Measurements from ENCODE around the gene TMEM91.
A peak's percentile ranks its signal among the peaks of the same experiment; 100 is the strongest.

Gene TMEM91

DNA sequence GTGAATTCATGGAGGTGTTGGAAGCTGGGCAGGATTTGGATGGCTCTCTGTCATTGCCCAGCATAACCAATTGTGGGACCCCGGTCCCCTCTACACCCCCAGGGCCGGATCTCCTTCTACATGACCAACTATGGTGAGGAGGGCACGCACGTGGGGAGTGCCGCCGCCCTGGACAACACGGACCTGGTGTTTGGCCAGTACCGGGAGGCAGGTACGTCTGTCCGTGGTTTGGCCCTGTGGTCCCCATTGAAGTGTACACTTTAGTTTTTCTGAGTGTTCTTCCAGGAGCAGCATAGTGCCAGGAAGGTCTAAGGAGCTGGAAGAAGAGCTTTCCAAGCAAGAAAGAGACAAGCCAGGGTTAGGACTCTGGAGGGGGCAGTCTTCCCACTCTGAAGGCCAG, 37.6 kb downstream of the TMEM91 start:
- no peak for DNase-seq

DNA sequence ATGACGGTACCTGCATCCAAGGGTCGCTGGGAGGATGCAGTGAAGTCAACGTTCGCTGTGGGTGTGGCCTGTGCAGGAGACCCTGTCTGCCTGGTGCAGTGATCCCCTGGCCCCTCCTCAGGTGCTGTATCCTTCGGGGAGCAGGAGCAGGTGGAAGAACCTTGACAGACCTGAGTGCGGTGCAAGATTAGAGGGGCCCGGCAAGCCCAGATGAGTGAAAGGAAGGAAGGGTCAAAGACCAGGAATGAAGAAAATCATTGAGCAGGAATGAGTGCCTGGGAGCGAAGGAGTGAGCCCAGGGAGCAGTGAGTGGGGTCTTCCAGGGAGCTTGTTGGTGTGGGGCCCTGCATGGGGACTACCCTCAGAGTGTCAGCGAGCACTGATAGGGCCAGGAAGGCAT, 38.1 kb downstream of the TMEM91 start:
- no peak for DNase-seq

DNA sequence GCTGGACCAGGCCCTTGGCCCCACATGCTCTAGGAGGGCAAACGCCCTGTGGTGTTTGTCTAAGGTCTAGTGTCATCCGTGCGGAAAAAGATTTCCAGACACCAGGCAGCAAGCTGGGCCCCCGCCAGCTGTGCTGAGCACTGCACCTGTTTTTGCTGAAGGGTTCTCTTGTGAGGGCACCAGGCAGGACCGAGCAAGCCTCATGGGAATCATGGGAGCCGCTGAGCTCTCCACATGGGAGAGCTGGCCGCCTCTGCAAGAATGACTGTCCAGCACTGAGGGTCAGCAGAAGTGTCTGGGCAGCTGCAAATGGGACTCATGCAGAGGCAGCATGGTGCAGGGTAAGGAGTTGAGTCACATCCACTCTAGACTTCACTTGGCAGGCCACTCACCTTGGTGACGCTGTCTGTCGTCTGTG, 38.8 kb downstream of the TMEM91 start:
- DNase-seq: peak; percentile 23

DNA sequence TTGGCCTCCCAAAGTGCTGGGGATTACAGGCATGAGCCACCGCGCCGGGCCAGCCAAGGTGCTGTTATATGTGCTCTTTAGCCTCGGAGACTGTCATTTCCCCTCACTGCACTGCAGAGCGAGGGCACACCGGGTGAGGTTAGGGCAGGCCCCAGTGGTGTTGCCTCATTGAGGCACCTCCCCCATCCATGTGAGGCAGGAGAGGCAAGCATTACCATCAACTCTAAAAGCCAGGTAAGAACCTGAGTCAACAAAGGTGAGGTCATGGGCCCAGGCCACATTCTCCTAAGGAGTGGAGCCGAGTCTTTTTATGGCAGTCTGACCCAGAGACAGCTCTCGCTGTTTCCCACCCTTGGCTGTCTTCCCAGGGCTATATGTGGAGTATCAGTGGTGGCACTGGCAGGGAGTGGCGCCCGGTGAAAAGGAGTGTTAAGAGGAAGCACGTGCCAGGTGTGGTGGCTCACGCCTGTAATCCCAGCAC, 39.9 kb downstream of the TMEM91 start:
- no peak for DNase-seq

DNA sequence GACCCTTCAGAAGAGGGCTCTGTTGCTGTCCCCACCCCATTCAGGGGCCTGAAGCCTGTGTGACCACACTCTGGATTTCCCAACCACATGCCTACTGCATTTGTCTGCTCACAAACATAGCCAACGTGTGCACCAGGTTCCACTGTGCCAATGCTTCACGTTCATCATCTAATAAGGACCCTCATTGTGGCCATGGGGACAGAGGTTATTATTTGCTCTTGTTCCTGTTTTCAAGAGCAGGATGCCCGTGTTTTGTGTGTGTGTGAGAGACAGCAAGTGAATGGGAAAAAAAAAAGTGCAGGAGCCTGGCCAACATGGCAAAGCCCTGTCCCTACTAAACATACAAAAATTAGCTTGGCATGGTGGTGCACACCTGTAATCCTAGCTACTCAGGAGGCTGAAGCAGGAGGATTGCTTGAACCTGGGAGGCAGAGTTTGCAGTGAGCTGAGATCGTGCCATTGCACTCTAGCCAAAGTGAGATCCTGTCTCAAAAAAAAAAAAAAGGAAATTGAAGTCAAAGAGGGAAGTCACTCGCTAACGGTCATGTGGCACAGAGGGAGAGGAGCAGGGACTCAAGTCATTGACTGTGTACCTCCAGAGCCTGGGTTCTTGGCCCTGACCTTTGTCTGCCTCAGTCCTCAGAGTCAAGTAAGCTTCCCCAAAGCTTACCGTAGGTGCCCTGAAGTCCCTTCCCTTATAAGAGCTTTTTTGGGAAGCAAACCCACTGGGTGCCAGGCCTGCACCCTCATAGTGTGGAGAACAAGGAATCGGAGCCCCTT, 44.0 kb downstream of the TMEM91 start:
- no peak for DNase-seq

DNA sequence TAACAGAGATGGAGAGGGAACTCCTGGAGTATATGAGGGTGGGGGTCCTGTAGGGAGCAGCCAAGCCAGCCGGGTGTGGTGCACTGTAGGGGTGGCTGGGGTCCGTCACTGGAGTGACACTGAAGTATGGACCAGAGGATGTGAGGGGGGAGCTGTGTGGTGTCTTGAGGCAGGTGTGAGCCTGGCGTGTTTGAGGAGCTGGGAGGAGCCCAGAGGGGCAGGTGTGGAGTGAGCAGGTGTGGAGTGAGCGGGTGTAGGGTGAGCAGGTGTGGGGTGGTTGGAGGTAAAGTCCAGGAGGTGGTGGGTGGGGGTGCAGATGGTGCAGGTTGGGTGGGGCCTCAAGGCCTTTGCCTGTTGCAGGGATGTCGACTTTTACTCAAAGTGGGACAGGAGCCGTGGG, 45.0 kb downstream of the TMEM91 start:
- DNase-seq: no peak

DNA sequence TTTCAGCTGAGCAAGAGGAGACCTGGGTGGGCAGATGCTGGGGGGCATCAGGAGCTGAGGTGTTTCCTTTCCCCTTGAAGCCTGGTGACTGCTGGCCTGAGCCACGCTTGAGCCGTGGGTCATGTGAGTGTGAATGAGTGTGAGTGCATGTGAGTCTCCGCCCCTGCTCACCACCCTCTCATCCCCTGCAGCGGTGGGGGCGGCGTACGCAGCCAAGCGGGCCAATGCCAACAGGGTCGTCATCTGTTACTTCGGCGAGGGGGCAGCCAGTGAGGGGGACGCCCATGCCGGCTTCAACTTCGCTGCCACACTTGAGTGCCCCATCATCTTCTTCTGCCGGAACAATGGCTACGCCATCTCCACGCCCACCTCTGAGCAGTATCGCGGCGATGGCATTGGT, 45.6 kb downstream of the TMEM91 start:
- DNase-seq: no peak

DNA sequence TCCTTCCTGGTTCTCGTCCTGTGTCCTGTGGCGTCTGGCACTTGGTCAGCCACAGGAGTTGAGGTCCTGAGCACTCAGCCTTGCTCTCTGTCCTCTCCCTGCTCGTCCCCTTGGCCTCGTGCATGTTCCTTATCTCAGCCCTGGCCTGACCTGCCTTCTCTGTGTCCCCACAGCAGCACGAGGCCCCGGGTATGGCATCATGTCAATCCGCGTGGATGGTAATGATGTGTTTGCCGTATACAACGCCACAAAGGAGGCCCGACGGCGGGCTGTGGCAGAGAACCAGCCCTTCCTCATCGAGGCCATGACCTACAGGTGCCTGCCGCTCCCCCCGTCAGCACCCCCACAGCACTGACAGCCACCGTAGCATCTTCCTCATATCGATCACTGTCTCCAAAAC, 46.1 kb downstream of the TMEM91 start:
- DNase-seq: no peak

DNA sequence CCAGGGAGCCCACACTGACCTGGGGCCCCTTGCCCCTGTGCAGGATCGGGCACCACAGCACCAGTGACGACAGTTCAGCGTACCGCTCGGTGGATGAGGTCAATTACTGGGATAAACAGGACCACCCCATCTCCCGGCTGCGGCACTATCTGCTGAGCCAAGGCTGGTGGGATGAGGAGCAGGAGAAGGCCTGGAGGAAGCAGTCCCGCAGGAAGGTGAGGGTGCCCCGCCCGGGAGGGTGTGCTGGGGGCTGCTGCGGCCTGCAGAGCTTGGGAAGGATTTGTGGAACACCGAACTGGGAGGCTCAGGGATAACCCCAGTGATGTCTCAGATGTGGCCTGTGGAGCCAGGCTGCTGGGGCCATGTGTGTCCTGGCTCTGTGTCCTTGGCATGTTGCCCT, 46.6 kb downstream of the TMEM91 start:
- DNase-seq: no peak

DNA sequence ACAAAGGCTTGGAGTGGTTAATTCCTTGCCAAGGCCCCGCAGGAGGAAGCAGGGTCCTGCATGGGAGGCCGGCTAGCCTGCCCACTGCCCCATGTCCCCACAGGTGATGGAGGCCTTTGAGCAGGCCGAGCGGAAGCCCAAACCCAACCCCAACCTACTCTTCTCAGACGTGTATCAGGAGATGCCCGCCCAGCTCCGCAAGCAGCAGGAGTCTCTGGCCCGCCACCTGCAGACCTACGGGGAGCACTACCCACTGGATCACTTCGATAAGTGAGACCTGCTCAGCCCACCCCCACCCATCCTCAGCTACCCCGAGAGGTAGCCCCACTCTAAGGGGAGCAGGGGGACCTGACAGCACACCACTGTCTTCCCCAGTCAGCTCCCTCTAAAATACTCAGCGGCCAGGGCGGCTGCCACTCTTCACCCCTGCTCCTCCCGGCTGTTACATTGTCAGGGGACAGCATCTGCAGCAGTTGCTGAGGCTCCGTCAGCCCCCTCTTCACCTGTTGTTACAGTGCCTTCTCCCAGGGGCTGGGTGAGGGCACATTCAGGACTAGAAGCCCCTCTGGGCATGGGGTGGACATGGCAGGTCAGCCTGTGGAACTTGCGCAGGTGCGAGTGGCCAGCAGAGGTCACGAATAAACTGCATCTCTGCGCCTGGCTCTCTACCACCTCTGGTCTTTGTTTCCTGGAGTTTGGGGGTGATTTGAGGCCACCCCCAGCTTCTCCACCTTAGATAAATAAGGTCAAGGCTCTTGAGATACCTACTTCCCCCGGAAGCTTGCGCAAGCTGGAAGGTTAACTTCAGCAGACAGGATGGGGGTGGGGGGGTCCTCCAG, 48.2 kb downstream of the TMEM91 start:
- DNase-seq: no peak

DNA sequence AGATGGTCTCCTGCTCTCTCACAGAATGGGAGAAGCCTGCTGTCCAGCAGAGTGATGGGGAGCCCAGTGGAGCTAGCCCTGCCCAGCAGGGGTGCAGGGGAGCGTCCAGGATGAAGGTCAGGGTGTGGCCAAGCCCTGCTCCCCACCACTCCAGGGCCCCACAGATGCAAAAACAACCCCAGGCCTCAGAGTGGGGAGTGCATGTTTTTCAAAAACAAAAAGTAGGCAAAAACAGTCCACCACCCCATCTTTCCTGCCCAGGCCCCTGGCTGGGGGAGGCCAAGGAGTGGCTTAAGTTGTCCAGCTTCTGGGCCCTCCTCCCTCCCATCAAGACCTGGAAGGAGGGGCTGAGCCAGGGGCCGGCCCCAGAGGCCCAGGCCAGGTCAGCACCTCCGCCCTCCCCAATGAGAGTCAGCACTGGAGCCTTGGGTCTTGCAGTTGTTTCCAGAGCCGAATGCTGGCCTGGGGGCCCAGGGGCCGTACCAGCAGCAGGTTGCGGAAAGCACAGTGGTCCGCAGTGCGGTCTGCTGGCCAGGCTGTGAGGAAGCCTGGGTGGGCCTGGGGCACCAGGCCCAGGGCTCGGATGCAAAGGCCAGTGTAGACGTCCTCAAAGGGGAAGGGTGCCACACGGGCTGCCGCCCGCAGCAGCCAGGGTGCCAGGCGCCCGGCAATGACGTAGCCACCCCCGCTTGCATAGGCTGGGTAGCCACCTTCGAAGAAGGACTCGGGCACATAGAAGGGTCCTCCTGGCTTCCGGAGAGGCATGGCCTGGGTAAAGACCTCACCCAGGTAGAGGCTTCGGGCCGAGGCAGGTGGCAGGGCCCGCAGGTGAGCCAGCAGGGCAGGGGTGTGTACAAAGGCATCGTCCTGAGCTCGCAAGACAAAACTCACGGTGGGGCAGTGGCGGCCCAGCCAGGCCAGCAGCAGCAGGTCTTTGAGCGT, 49.1 kb downstream of the TMEM91 start:
- DNase-seq: no peak

DNA sequence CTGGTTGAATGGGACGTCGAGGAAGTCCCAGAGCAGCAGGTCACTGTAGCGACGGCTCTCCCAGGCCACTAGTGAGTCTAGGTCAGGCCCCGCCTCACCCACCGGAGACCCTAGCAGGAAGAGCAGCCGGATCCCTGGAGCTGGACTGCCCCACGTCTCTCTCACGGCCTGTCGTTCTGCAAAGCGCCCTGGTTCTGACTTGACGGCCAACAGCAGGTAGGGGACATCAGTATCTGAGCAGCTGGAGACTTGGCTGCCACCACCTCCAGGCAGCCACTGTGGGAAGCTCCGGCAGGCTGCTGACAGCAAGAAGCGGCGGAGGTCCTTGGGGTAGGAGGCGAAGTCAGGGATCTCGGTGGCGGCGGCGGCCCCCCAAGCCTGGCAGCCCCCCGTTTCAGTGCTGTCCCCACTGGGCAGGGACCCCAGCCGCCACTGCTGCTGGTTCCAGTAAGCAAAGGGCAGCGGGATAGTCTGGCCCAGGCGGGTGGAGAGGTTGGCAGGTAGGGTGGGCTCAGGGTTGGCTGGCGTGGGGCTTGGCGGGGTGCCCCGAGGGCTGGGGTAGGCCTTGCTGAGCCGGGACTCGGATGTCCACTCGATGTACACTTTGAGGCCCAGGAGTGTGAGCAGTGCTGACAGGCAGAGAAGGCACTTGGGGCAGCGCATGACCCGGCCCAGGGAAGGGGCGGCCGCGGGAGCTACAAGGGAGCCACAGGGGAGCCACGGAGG, 49.9 kb downstream of the TMEM91 start:
- no peak for DNase-seq

DNA sequence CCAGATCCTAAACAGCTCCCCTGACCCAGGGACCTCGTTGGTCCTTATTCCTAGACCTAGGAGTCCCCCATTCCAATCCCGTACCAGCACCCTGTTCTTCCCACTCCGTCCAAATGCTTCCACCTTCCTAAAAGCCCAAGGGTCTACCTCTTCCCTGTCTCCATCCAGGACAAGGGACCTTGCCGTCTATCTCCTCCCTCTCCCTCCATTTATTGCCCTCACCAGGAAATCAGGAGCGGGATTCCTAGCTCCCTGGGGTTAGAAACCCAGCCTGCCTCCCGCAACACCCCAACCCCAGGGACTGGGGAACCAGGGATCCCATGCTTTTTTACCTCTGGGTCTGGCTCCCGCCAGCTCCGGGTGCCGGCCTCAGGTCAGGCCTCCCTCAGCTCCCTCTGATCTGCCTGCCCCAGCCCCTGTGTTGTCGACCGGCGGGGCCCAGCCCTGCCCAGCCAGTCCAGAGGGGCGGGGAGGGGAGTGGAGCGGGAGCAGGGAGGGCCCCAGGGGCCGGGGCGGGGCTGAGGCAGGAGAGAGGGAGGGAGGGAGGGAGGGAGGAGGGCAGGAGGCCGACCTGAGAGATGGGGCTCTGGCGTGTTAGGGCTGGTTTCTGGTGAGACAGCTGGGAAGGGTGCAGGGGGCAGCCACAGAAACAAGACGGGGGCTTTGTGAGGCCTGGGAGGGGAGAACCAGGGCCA, 50.8 kb downstream of the TMEM91 start, which contains the start of gene B3GNT8:
Gene B3GNT8 (minus strand): TSS at position 423 of the 695 bp plus-strand sequence. CDS start 596 bp downstream, outside the sequence.
- DNase-seq: no peak

DNA sequence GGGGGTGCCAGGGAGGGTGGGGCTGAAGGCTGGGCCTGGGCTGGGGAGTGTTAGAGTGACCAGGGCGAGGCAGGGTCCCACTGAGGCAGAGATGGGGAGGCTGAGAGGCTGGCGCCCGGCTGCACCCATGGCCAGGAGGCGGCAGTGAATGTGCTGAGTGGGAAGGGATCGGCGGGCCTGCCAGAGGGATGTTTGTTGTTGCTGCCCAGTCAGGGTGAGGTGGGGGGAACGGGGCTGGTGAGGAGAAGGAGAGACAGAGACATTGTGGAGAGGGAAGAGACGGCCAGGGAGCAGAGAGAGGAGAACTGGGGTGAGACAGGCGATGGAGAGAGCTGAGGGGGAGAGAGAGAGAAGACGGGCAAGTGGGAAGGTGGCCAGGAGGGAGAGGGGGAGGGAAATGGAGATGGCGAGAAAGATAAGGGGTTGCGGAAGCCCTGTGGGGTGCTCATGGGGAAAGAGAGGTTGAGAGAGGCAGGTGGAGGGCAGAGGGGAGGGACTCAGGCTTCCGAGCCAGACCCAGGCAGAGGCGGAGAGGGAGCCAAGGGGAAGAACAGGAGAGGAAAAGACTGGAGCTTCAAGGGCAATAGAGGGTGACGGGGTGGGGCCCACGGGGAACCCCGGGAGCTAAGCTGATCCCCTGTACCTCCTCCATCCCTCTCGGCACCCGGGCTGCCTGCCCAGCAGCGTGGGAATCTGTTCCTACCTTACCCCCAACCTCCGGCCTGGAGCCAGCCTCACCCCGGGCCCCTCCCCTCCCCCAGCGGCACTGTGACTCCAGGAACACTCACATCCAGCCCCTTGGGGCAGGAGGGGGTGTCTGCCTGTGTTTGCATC, 51.5 kb downstream of the TMEM91 start:
- peak; percentile 17 for DNase-seq

DNA sequence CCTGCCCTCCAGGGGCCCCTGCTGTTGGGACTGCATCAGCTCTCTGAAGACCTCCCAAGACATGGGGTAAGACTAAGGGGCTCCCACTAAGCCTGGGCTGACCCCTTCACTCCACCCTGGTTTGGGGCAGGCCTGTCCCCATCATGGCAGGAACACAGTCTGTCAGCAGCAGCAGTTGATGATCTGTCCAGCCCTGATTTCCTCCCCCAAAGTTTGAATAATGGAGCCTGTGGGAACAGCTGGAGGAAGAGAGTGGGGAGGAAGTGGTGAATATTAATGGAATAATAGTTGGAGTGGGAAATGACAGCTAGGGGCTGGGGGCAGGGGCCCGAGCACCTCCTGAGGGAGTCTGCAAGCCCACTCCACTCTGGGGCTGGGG, 52.1 kb downstream of the TMEM91 start:
- DNase-seq: no peak

DNA sequence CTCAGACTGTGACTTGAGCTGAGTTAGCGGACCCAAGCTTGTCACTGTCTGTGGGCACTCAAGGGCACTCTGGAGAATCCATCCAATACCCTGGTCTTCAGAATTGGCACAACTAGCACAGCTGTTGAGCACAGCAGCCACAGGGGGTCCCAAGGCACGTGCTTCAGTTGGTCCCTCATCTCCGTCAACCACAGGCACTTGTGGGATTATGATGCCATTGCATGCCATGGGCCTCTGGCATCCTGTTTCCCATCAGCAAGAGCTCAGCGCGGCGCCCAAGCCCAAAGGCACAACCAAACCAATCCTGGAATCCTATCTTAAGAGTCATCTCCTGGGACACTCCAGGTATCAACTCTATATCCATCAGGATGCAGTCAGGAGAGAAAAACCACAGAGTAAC, 54.6 kb downstream of the TMEM91 start:
- DNase-seq: no peak

DNA sequence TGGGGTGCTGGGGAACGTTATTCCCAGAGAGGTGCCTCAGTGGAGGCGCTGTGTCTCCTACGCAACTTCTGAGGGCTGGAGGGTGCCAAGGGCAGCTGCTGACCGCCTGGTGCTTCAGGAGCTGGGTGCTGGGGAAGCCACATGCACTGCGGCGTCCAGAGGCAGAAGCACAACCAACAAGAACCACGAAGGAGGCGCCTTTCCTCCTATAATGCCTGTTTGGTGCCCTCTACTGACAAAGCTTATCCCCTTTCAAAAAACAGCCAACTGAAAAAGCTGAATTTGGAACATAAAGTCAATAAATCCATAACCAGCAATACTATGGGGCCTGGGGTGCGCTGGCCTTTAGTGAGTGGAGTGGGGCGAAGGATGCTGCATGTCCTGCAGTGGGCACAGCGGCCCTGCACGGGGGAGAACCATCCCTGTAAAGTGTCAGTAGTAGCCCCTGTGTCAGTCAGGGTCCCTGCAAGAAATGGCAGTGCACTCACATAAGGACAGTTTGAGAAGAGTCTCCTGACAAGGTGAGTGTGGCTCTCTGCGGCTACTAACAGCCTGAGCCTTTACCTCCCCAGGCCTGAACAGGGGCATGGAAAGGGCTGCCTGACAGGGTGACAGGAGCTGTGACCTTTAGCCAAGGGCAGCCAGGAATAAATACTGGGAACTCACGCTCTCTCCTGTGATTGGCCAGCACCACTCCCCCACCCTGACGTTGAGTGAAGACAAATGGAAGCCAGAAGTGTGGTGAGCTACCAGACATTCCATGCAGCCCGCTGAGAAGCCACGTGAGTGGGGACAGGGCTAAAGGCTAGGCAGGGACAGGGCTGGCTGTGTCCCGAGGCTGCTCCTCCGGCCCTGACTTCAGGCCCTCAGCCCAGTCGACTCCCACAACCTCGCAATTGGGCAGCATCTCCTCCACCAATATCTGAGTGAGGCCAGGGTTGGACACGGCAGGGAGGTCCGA, 55.4 kb downstream of the TMEM91 start:
- no peak for DNase-seq

DNA sequence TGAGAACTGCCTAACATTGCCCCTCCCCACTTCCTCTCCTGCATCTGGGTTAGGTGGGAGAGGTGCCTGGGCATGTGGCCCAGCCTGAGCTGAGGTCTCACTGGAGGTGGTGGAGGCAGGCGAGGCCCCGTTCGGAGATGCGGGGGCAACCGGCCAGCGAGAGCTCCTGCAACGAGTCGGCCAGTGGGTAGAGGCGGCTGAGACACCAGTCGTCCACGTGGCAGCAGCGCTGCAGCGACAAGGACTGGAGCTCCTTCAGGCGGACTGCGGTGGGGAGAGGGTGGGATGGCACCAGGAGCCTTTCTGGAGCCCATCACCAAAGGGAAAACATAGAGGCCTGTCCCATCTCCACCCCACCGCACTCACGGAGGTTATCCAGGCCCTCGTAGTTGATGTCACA, 56.8 kb downstream of the TMEM91 start:
- no peak for DNase-seq
